Measurements from ENCODE around the gene KLHDC7B. TPM values are rescaled to one million over a fixed set of nuclear protein-coding genes. Genes with fewer than 3 reads are reported as not detected.

Gene KLHDC7B
- total and polyA plus RNA-seq, 2 of the 13 experiments (the other 11 are each of a cell fraction or from before 2014, with no cell fraction given) = 0.11 TPM; not detected in 1

DNA sequence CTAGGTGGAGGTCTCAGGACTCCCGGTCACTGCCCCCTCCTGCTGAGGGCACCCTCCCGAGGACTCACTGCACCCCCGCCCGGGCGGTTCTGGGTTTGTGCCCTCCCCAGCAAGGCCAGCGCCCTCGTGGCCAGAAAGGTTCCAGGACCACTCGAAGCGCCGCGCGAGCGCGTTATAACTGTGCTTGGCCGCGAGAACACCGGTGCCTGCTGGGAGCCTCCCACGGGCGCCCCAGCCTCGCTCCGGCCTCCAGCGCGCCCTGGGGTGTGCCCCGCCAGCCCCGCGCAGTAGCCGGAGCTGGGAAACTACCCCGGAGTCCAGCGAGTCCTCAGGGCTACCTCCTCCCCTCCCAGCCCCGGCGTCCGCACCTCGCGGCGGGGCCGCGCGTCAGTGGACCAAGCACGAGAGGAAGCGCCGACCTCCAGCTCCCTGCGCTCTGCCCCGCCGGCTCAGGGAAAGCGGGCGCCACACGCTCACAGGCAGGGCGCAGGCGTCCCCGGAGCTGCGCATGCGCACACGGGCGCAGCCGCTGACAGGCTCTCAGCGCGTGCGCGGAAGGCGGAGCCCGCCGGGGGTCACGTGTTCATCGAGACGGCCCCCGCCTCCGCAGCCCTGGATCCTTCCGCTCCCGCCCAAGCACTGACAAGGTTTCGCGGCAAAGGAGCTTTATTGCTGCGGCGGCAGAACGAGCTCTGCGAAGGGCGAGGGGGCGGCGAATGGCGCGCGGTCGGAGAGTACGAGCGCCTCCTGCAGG, 20.4 kb upstream of the KLHDC7B start, which contains the start of gene SCO2 (continued):
- TF ChIP-seq, protein P1, sequence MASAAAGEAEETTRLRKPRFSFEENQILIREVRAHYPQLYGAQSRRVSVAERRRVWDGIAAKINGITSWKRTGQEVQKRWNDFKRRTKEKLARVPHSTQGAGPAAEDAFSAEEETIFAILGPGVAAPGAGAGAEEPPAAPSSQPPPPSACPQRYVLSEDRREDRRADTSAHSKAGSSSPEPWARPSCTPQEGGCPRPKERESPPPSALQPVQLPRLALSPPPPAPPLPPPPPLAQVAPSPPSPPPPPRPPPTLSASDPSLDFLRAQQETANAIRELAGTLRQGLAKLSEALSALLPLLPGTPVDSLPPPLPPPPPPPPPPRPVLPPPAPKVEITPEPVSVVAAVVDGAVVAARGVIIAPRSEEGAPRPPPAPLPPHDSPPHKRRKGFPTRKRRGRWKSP (CRISPR knock-in tag; IDR thresholded peaks at IDR 0.05) = peak; percentile 85
- TF ChIP-seq KDM3A (CRISPR knock-in tag; IDR thresholded peaks at IDR 0.05; ENCODE audit: low read depth) (0 out of 2 replicates have a peak, but pooled peaks have one; percentile 14), ZNF772 (CRISPR knock-in tag; IDR thresholded peaks at IDR 0.05) (peak; percentile 91), ZNF616 (CRISPR knock-in tag; IDR thresholded peaks at IDR 0.05; ENCODE audit: low read depth) (peak; percentile 56; the same call in 1 of the 2 replicates), NR3C1 (CRISPR knock-in tag; IDR thresholded peaks at IDR 0.05) (no peak), HNF4G (IDR thresholded peaks at IDR 0.05; ENCODE audit: borderline replicate concordance, low read depth, low read length) (no peak), HNF4G (CRISPR knock-in tag; IDR thresholded peaks at IDR 0.05; ENCODE audit: borderline replicate concordance, low read depth) (peak; percentile 54), NR2C2 (CRISPR knock-in tag; IDR thresholded peaks at IDR 0.05; ENCODE audit: borderline replicate concordance) (peak; percentile 21; the same call in 1 of the 2 replicates), ZNF260 (CRISPR knock-in tag; IDR thresholded peaks at IDR 0.05; ENCODE audit: borderline replicate concordance, low read depth) (no peak; the same call in 1 of the 2 replicates), ZNF790 (CRISPR knock-in tag; IDR thresholded peaks at IDR 0.05; ENCODE audit: borderline replicate concordance) (peak; percentile 21; the same call in 1 of the 2 replicates), ZNF749 (CRISPR knock-in tag; IDR thresholded peaks at IDR 0.05; ENCODE audit: borderline replicate concordance) (peak; percentile 85), ZNF747 (CRISPR knock-in tag; IDR thresholded peaks at IDR 0.05; ENCODE audit: borderline replicate concordance) (peak; percentile 78; the same call in 1 of the 2 replicates), PCBP1 (IDR thresholded peaks at IDR 0.05; ENCODE audit: borderline replicate concordance, low read depth, low read length) (peak; percentile 37; the same call in 1 of the 2 replicates), DNMT3B (CRISPR knock-in tag; conservative IDR thresholded peaks at IDR 0.05) (peak; percentile 47; the same call in 1 of the 2 replicates), PAF1 (CRISPR knock-in tag; IDR thresholded peaks at IDR 0.05) (no peak)
- TF ChIP-seq, protein P2, sequence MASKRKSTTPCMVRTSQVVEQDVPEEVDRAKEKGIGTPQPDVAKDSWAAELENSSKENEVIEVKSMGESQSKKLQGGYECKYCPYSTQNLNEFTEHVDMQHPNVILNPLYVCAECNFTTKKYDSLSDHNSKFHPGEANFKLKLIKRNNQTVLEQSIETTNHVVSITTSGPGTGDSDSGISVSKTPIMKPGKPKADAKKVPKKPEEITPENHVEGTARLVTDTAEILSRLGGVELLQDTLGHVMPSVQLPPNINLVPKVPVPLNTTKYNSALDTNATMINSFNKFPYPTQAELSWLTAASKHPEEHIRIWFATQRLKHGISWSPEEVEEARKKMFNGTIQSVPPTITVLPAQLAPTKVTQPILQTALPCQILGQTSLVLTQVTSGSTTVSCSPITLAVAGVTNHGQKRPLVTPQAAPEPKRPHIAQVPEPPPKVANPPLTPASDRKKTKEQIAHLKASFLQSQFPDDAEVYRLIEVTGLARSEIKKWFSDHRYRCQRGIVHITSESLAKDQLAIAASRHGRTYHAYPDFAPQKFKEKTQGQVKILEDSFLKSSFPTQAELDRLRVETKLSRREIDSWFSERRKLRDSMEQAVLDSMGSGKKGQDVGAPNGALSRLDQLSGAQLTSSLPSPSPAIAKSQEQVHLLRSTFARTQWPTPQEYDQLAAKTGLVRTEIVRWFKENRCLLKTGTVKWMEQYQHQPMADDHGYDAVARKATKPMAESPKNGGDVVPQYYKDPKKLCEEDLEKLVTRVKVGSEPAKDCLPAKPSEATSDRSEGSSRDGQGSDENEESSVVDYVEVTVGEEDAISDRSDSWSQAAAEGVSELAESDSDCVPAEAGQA (IDR thresholded peaks at IDR 0.05; ENCODE audit: low read depth) = peak; percentile 14; the same call in 1 of the 2 replicates
- TF ChIP-seq, protein P2 (CRISPR knock-in tag; IDR thresholded peaks at IDR 0.05; ENCODE audit: borderline replicate concordance) = no peak; the same call in 1 of the 2 replicates
- TF ChIP-seq, protein P3, sequence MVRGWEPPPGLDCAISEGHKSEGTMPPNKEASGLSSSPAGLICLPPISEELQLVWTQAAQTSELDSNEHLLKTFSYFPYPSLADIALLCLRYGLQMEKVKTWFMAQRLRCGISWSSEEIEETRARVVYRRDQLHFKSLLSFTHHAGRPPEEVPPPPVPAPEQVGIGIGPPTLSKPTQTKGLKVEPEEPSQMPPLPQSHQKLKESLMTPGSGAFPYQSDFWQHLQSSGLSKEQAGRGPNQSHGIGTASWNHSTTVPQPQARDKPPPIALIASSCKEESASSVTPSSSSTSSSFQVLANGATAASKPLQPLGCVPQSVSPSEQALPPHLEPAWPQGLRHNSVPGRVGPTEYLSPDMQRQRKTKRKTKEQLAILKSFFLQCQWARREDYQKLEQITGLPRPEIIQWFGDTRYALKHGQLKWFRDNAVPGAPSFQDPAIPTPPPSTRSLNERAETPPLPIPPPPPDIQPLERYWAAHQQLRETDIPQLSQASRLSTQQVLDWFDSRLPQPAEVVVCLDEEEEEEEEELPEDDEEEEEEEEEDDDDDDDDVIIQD (CRISPR knock-in tag; IDR thresholded peaks at IDR 0.05; ENCODE audit: low read depth) = peak; percentile 38; the same call in 1 of the 2 replicates
- TF ChIP-seq, protein P4, sequence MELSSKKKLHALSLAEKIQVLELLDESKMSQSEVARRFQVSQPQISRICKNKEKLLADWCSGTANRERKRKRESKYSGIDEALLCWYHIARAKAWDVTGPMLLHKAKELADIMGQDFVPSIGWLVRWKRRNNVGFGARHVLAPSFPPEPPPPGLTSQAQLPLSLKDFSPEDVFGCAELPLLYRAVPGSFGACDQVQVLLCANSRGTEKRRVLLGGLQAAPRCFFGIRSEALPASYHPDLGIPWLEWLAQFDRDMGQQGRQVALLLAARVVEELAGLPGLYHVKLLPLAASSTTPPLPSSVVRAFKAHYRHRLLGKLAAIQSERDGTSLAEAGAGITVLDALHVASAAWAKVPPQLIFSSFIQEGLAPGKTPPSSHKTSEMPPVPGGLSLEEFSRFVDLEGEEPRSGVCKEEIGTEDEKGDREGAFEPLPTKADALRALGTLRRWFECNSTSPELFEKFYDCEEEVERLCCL (CRISPR knock-in tag; IDR thresholded peaks at IDR 0.05; ENCODE audit: borderline replicate concordance) = no peak
